Esophagus muscularis mucosa (tissue), 3 donors: Measurements from ENCODE around the gene ATPAF2.

Experiments used
- CTCF ChIP-seq, 3 experiments: fragments of 200-600 bp in 2 of 3; fragments of 450-650 bp in 1 of 3; sonication (generic) in 2 of 3; IDR thresholded peaks; one replicate each; pipeline ENCODE4 v1.5.1; 2017 to 2019; ENCODE audit warnings: antibody characterized with exemption in 3 of 3, mild to moderate bottlenecking in 2 of 3, moderate library complexity in 1 of 3
- POLR2A ChIP-seq: fragments of 450-650 bp; IDR thresholded peaks from one replicate; pipeline ENCODE4 v1.6.1; 2017; ENCODE audit warnings: antibody characterized with exemption, moderate library complexity, mild to moderate bottlenecking, low read depth
- POLR2AphosphoS5 ChIP-seq, 2 donors: sonication (generic); formaldehyde crosslinking; IDR thresholded peaks; one replicate each; pipeline ENCODE4 v1.6.1; 2017; ENCODE audit warnings: antibody characterized with exemption in 2 of 2

- TF ChIP-seq CTCF (IDR thresholded peaks at IDR 0.05) (no peak), POLR2AphosphoS5 (IDR thresholded peaks at IDR 0.05) (no peak), POLR2A (no peak)
Measured at GRCh38 chr17:17971431-17972125, 67.4 kb downstream of the ATPAF2 start.
